HG02970 (cell line): ENCODE data around the gene ZNF771.
"Not testable (repeated sequence)": the region's sequence is repeated elsewhere in the genome, so short reads cannot be mapped to it uniquely, and the experiment has no call there.

Source experiments
- ATAC-seq: cut with Tn5 transposase; IDR thresholded peaks from one replicate; pipeline ENCODE4 v1.9.1; 2021; ENCODE audit warnings: mild to moderate bottlenecking, moderate library complexity, moderate number of reproducible peaks; ENCODE audit not compliant: unreplicated experiment, low FRiP score

ZNF771 gene

GRCh38 chr16:30374538-30374937 is 32.9 kb upstream of the ZNF771 start, which contains the start of gene MYL11:
Gene MYL11, plus strand, starts transcription at chr16:30374802. Its CDS starts 56 bp downstream, at chr16:30374858.
- ATAC-seq = no peak

GRCh38 chr16:30375864-30376263 is 31.5 kb upstream of the ZNF771 start:
- no peak for ATAC-seq

- no peak for ATAC-seq
These were observed 30.9 kb upstream of the ZNF771 start for GRCh38 chr16:30376461-30376902.

- no peak for ATAC-seq
These were observed 30.2 kb upstream of the ZNF771 start for GRCh38 chr16:30377050-30377811.

- peak; percentile 34 for ATAC-seq
These were observed 29.6 kb upstream of the ZNF771 start for GRCh38 chr16:30377812-30378235.

GRCh38 chr16:30378236-30379157 is 28.9 kb upstream of the ZNF771 start:
- ATAC-seq = peak; percentile 84

- ATAC-seq = no peak
These were observed 28.1 kb upstream of the ZNF771 start for GRCh38 chr16:30379158-30379783.

GRCh38 chr16:30380072-30380802 is 27.2 kb upstream of the ZNF771 start:
- no peak for ATAC-seq

- no peak for ATAC-seq
These were observed 26.6 kb upstream of the ZNF771 start for GRCh38 chr16:30380803-30381208.

GRCh38 chr16:30381291-30382041 is 25.9 kb upstream of the ZNF771 start:
- ATAC-seq = no peak

- no peak for ATAC-seq
These were observed 25.1 kb upstream of the ZNF771 start, which contains the start of gene SEPTIN1 for GRCh38 chr16:30382111-30382881. Gene SEPTIN1, minus strand, starts transcription at chr16:30382561. Its CDS starts 19 bp downstream, at chr16:30382542.

- ATAC-seq = no peak
These were observed 23.9 kb upstream of the ZNF771 start for GRCh38 chr16:30383521-30383920.

GRCh38 chr16:30394592-30395154 is 12.7 kb upstream of the ZNF771 start:
- ATAC-seq = no peak

- peak; percentile 53 for ATAC-seq
These were observed 12.0 kb upstream of the ZNF771 start, which contains the start of gene ZNF48 for GRCh38 chr16:30395155-30395991. Gene ZNF48, plus strand, starts transcription at chr16:30395420. Its CDS starts 375 bp downstream, at chr16:30395795.

- no peak for ATAC-seq
These were observed 11.3 kb upstream of the ZNF771 start for GRCh38 chr16:30395992-30396585.

- ATAC-seq = not testable (repeated sequence)
These were observed 10.8 kb upstream of the ZNF771 start for GRCh38 chr16:30396627-30397026.

- ATAC-seq = no peak
These were observed 10.3 kb upstream of the ZNF771 start for GRCh38 chr16:30397056-30397455.
